HEK293 (cell line): ENCODE measurements around the gene BEST3.
A peak's percentile ranks its signal among the peaks of the same experiment; 100 is the strongest.

Experiments
- GLIS1 ChIP-seq: fragments of 450-650 bp; formaldehyde crosslinking; IDR thresholded peaks from 2 replicates; pipeline ENCODE4 v1.5.1; 2016; ENCODE audit warnings: missing biosample characterization, missing genetic modification characterization
- GLIS2 ChIP-seq: fragments of 450-650 bp; formaldehyde crosslinking; IDR thresholded peaks from 2 replicates; pipeline ENCODE4 v1.5.1; 2016; ENCODE audit warnings: missing biosample characterization, missing genetic modification characterization
- OSR2 ChIP-seq: fragments of 450-650 bp; formaldehyde crosslinking; IDR thresholded peaks from 2 replicates; pipeline ENCODE4 v1.5.1; 2016; ENCODE audit warnings: missing biosample characterization, missing genetic modification characterization
- PRDM10 ChIP-seq: fragments of 450-650 bp; formaldehyde crosslinking; IDR thresholded peaks from 2 replicates; pipeline ENCODE4 v1.5.1; 2016; ENCODE audit warnings: missing biosample characterization, missing genetic modification characterization
- RBAK ChIP-seq: fragments of 450-650 bp; formaldehyde crosslinking; IDR thresholded peaks from 2 replicates; pipeline ENCODE4 v1.5.1; 2016; ENCODE audit warnings: missing biosample characterization, missing genetic modification characterization
- SETDB1 ChIP-seq: IDR thresholded peaks from one replicate; pipeline ENCODE4 v1.6.1; 2017; ENCODE audit warnings: mild to moderate bottlenecking, low read length, moderate library complexity, mixed read lengths; ENCODE audit not compliant: insufficient read length
- SP7 ChIP-seq: fragments of 450-650 bp; formaldehyde crosslinking; IDR thresholded peaks from 2 replicates; pipeline ENCODE4 v1.5.1; 2016; ENCODE audit warnings: missing biosample characterization, missing genetic modification characterization
- WT1 ChIP-seq: fragments of 450-650 bp; formaldehyde crosslinking; IDR thresholded peaks from 2 replicates; pipeline ENCODE4 v1.5.1; 2016; ENCODE audit warnings: missing biosample characterization, missing genetic modification characterization
- ZBTB10 ChIP-seq: fragments of 450-650 bp; formaldehyde crosslinking; IDR thresholded peaks from 2 replicates; pipeline ENCODE4 v1.5.1; 2016; ENCODE audit warnings: missing biosample characterization, missing genetic modification characterization
- ZFP41 ChIP-seq: fragments of 450-650 bp; formaldehyde crosslinking; IDR thresholded peaks from 2 replicates; pipeline ENCODE4 v1.5.1; 2016; ENCODE audit warnings: missing biosample characterization, missing genetic modification characterization, borderline replicate concordance
- ZNF133 ChIP-seq: fragments of 450-650 bp; formaldehyde crosslinking; IDR thresholded peaks from 2 replicates; pipeline ENCODE4 v1.5.1; 2016; ENCODE audit warnings: missing biosample characterization, missing genetic modification characterization
- ZNF148 ChIP-seq: fragments of 450-650 bp; formaldehyde crosslinking; IDR thresholded peaks from 2 replicates; pipeline ENCODE4 v1.5.0; 2017; ENCODE audit warnings: missing biosample characterization, missing genetic modification characterization, borderline replicate concordance
- ZNF175 ChIP-seq: fragments of 450-650 bp; formaldehyde crosslinking; IDR thresholded peaks from 2 replicates; pipeline ENCODE4 v1.5.1; 2016; ENCODE audit warnings: missing biosample characterization, missing genetic modification characterization
- ZNF184 ChIP-seq: fragments of 450-650 bp; IDR thresholded peaks from 2 replicates; pipeline ENCODE4 v1.5.1; 2018; ENCODE audit warnings: missing biosample characterization, mild to moderate bottlenecking, missing genetic modification characterization
- ZNF266 ChIP-seq: fragments of 450-650 bp; formaldehyde crosslinking; IDR thresholded peaks from 2 replicates; pipeline ENCODE4 v1.5.1; 2016; ENCODE audit warnings: missing biosample characterization, missing genetic modification characterization, low read depth
- ZNF37A ChIP-seq: fragments of 450-650 bp; IDR thresholded peaks from 2 replicates; pipeline ENCODE4 v1.5.1; 2018; ENCODE audit warnings: missing biosample characterization, missing genetic modification characterization
- ZNF398 ChIP-seq: fragments of 450-650 bp; formaldehyde crosslinking; IDR thresholded peaks from 2 replicates; pipeline ENCODE4 v1.5.1; 2017; ENCODE audit warnings: missing biosample characterization, missing genetic modification characterization
- ZNF416 ChIP-seq: fragments of 450-650 bp; formaldehyde crosslinking; IDR thresholded peaks from 2 replicates; pipeline ENCODE4 v1.5.1; 2016; ENCODE audit warnings: missing biosample characterization, missing genetic modification characterization
- ZNF426 ChIP-seq: fragments of 450-650 bp; formaldehyde crosslinking; IDR thresholded peaks from 2 replicates; pipeline ENCODE4 v1.5.1; 2017; ENCODE audit warnings: missing biosample characterization, missing genetic modification characterization, mild to moderate bottlenecking, inconsistent platforms, moderate library complexity
- ZNF530 ChIP-seq: fragments of 450-650 bp; formaldehyde crosslinking; IDR thresholded peaks from 2 replicates; pipeline ENCODE4 v1.5.1; 2016; ENCODE audit warnings: low read depth, missing biosample characterization, missing genetic modification characterization
- ZNF548 ChIP-seq: fragments of 450-650 bp; formaldehyde crosslinking; IDR thresholded peaks from 2 replicates; pipeline ENCODE4 v1.5.1; 2016; ENCODE audit warnings: missing biosample characterization, missing genetic modification characterization
- ZNF560 ChIP-seq: fragments of 450-650 bp; formaldehyde crosslinking; IDR thresholded peaks from 2 replicates; pipeline ENCODE4 v1.5.1; 2017; ENCODE audit warnings: missing biosample characterization, missing genetic modification characterization, borderline replicate concordance
- ZNF571 ChIP-seq: fragments of 450-650 bp; formaldehyde crosslinking; IDR thresholded peaks from 2 replicates; pipeline ENCODE4 v1.5.0; 2017; ENCODE audit warnings: missing biosample characterization, missing genetic modification characterization
- ZNF600 ChIP-seq: fragments of 450-650 bp; formaldehyde crosslinking; IDR thresholded peaks from 2 replicates; pipeline ENCODE4 v1.5.1; 2016; ENCODE audit warnings: missing biosample characterization, missing genetic modification characterization
- ZNF623 ChIP-seq: fragments of 450-650 bp; formaldehyde crosslinking; IDR thresholded peaks from 2 replicates; pipeline ENCODE4 v1.5.1; 2016; ENCODE audit warnings: missing biosample characterization, missing genetic modification characterization
- ZNF626 ChIP-seq: fragments of 450-650 bp; sonication (Bioruptor Pico); formaldehyde crosslinking; IDR thresholded peaks from 2 replicates; pipeline ENCODE4 v1.5.1; 2018; ENCODE audit warnings: missing biosample characterization, missing genetic modification characterization, inconsistent platforms
- ZNF76 ChIP-seq: fragments of 450-650 bp; formaldehyde crosslinking; IDR thresholded peaks from 2 replicates; pipeline ENCODE4; 2016; ENCODE audit warnings: low read depth, missing biosample characterization, missing genetic modification characterization, borderline replicate concordance

Gene BEST3

GRCh38 chr12:69738351-69739286, 39.5 kb upstream of the BEST3 start, which contains the start of gene RAB3IP (continued):
- TF ChIP-seq PRDM10 (tag by site-specific recombination) (no peak), ZNF626 (tag by site-specific recombination) (no peak), SETDB1 (no peak), SP7 (no peak), ZNF133 (tag by site-specific recombination) (no peak), GLIS2 (tag by site-specific recombination) (peak; percentile 58), ZNF571 (tag by site-specific recombination) (no peak), ZFP41 (no peak), ZBTB10 (no peak), ZNF426 (tag by site-specific recombination) (no peak), ZNF530 (no peak), WT1 (tag by site-specific recombination) (no peak), ZNF416 (tag by site-specific recombination) (no peak), ZNF266 (no peak), ZNF560 (tag by site-specific recombination) (no peak), RBAK (tag by site-specific recombination) (no peak), ZNF37A (tag by site-specific recombination) (no peak), OSR2 (tag by site-specific recombination) (no peak), ZNF600 (no peak; the same call in 1 of the 2 replicates), ZNF623 (tag by site-specific recombination) (no peak), GLIS1 (tag by site-specific recombination) (peak; percentile 56; the same call in 1 of the 2 replicates), ZNF548 (tag by site-specific recombination) (no peak), ZNF398 (tag by site-specific recombination) (peak; percentile 22; the same call in 1 of the 2 replicates), ZNF148 (tag by site-specific recombination) (no peak), ZNF175 (no peak), ZNF184 (tag by site-specific recombination) (no peak), ZNF76 (tag by site-specific recombination) (peak; percentile 32; the same call in 1 of the 2 replicates)
